GM19099 (cell line): Measurements from ENCODE around the gene COL15A1.

Source experiments
- POLR2A ChIP-seq: IDR thresholded peaks from 3 replicates; pipeline ENCODE4 v1.6.1; 2011; ENCODE audit warnings: low read depth; ENCODE audit not compliant: insufficient read length; ENCODE audit errors: extremely low read depth

Gene COL15A1

GRCh38 chr9:98990181-98990870 lies 46.6 kb downstream of the COL15A1 start:
- TF ChIP-seq POLR2A, result no peak

GRCh38 chr9:98992107-98992884 lies 48.6 kb downstream of the COL15A1 start:
- no peak for TF ChIP-seq POLR2A

- no peak for TF ChIP-seq POLR2A
Observed at GRCh38 chr9:98992885-98993569, 49.3 kb downstream of the COL15A1 start.

- TF ChIP-seq POLR2A, result no peak
Observed at GRCh38 chr9:98993570-98993945, 49.9 kb downstream of the COL15A1 start.

- TF ChIP-seq POLR2A, result no peak
Observed at GRCh38 chr9:98994172-98995058, 50.7 kb downstream of the COL15A1 start.

- no peak for TF ChIP-seq POLR2A
Observed at GRCh38 chr9:98995059-98995671, 51.5 kb downstream of the COL15A1 start.

GRCh38 chr9:98995971-98996504 lies 52.3 kb downstream of the COL15A1 start:
- TF ChIP-seq POLR2A, result no peak

- no peak for TF ChIP-seq POLR2A
Observed at GRCh38 chr9:98997604-98998003, 53.9 kb downstream of the COL15A1 start.

GRCh38 chr9:98998441-98999151 lies 54.9 kb downstream of the COL15A1 start:
- no peak for TF ChIP-seq POLR2A

- no peak for TF ChIP-seq POLR2A
Observed at GRCh38 chr9:98999152-98999525, 55.4 kb downstream of the COL15A1 start.

GRCh38 chr9:99000476-99001395 lies 57.0 kb downstream of the COL15A1 start:
- no peak for TF ChIP-seq POLR2A

- no peak for TF ChIP-seq POLR2A
Observed at GRCh38 chr9:99001892-99002291, 58.2 kb downstream of the COL15A1 start.

- TF ChIP-seq POLR2A, result no peak
Observed at GRCh38 chr9:99002706-99003105, 59.0 kb downstream of the COL15A1 start.
